HAP-1 (cell line): Measurements from ENCODE around the gene SP6.

Experiments used
- DNase-seq, 2 experiments: peaks; one replicate each; pipeline ENCODE4 v3.0.0-alpha.2; 2016 to 2020; ENCODE audit warnings: low spot score in 2 of 2
- H3K27me3 ChIP-seq: fragments of 250-450 bp; sonication (Bioruptor Pico); 2 replicates; pipeline ENCODE4 v1.5.1; 2020; ENCODE audit warnings: low read depth, mild to moderate bottlenecking, moderate library complexity
- H3K36me3 ChIP-seq: fragments of 250-450 bp; sonication (Bioruptor Pico); replicated peaks from 2 replicates; pipeline ENCODE4 v1.5.1; 2020; ENCODE audit warnings: mild to moderate bottlenecking
- H3K4me1 ChIP-seq: fragments of 250-450 bp; sonication (Bioruptor Pico); 2 replicates; pipeline ENCODE4 v1.5.1; 2020; ENCODE audit warnings: mild to moderate bottlenecking
- H3K4me3 ChIP-seq: fragments of 250-450 bp; sonication (Bioruptor Pico); 2 replicates; pipeline ENCODE4 v1.5.1; 2020; ENCODE audit warnings: mild to moderate bottlenecking, moderate library complexity
- H3K9me3 ChIP-seq: fragments of 250-450 bp; sonication (Bioruptor Pico); 2 replicates; pipeline ENCODE4 v1.5.1; 2020; ENCODE audit warnings: mild to moderate bottlenecking, moderate library complexity
- in situ Hi-C: fragments of 300-500 bp; cut with MboI; formaldehyde crosslinking; loops from 3 replicates; pipeline ENCODE4 v1.14.3; 2020; ENCODE audit warnings: low sequenced_read_pairs, inconsistent platforms, mixed read lengths

Gene SP6

GRCh38 chr17:47812146-47812920 lies 38.6 kb downstream of the SP6 start:
- no peaks in the 10 kb centered on the region for H3K9me3 ChIP-seq
- no peak for DNase-seq
- no peaks in the 10 kb centered on the region for H3K27me3 ChIP-seq
- no peak overlapping the region for H3K4me3 ChIP-seq
- no peaks in the 10 kb centered on the region; the same call in 1 of the 2 replicates for H3K36me3 ChIP-seq
- in situ Hi-C loops, result no loop called here
- H3K4me1 ChIP-seq, result no peaks in the 10 kb centered on the region

- Histone ChIP-seq H3K36me3 (no peaks in the 10 kb centered on the region; the same call in 1 of the 2 replicates), H3K27me3 (no peaks in the 10 kb centered on the region), H3K4me3 (no peak overlapping the region), H3K9me3 (no peaks in the 10 kb centered on the region), H3K4me1 (no peaks in the 10 kb centered on the region)
- no peak for DNase-seq
- in situ Hi-C loops, result no loop called here
Observed at GRCh38 chr17:47811709-47812108, 39.3 kb downstream of the SP6 start.

GRCh38 chr17:47810901-47811635 lies 39.9 kb downstream of the SP6 start:
- no peaks in the 10 kb centered on the region for H3K27me3 ChIP-seq
- in situ Hi-C loops, result no loop called here
- no peak overlapping the region for H3K4me3 ChIP-seq
- H3K4me1 ChIP-seq, result no peaks in the 10 kb centered on the region
- no peaks in the 10 kb centered on the region; the same call in 1 of the 2 replicates for H3K36me3 ChIP-seq
- H3K9me3 ChIP-seq, result no peaks in the 10 kb centered on the region
- DNase-seq, result no peak

- H3K9me3 ChIP-seq, result no peaks in the 10 kb centered on the region
- no peaks in the 10 kb centered on the region for H3K27me3 ChIP-seq
- H3K4me3 ChIP-seq, result no peak overlapping the region
- H3K36me3 ChIP-seq, result no peaks in the 10 kb centered on the region; the same call in 1 of the 2 replicates
- DNase-seq, result peak in 1 of 2 experiments; percentile 38
- in situ Hi-C loops, result no loop called here
- no peaks in the 10 kb centered on the region for H3K4me1 ChIP-seq
Observed at GRCh38 chr17:47810200-47810821, 40.7 kb downstream of the SP6 start.

- H3K27me3 ChIP-seq, result no peaks in the 10 kb centered on the region
- H3K4me1 ChIP-seq, result no peaks in the 10 kb centered on the region
- H3K4me3 ChIP-seq, result no peak overlapping the region
- no peaks in the 10 kb centered on the region; the same call in 1 of the 2 replicates for H3K36me3 ChIP-seq
- H3K9me3 ChIP-seq, result no peaks in the 10 kb centered on the region
- no peak for DNase-seq
- in situ Hi-C loops, result no loop called here
Observed at GRCh38 chr17:47808830-47809480, 42.0 kb downstream of the SP6 start.

GRCh38 chr17:47808036-47808829 lies 42.7 kb downstream of the SP6 start:
- Histone ChIP-seq H3K27me3 (peaks cover 6% of the 10 kb centered on the region; the same call in 1 of the 2 replicates), H3K4me3 (no peak overlapping the region), H3K9me3 (no peaks in the 10 kb centered on the region), H3K4me1 (no peaks in the 10 kb centered on the region), H3K36me3 (no peaks in the 10 kb centered on the region; the same call in 1 of the 2 replicates)
- no peak for DNase-seq
- in situ Hi-C loops, result no loop called here

- in situ Hi-C loops, result no loop called here
Observed at GRCh38 chr17:47807421-47807820, 43.5 kb downstream of the SP6 start.

GRCh38 chr17:47806913-47807255 lies 44.1 kb downstream of the SP6 start:
- H3K4me1 ChIP-seq, result no peaks in the 10 kb centered on the region
- no peak for DNase-seq
- no peaks in the 10 kb centered on the region for H3K9me3 ChIP-seq
- H3K27me3 ChIP-seq, result peaks cover 6% of the 10 kb centered on the region; the same call in 1 of the 2 replicates
- no peak overlapping the region for H3K4me3 ChIP-seq
- in situ Hi-C loops, result no loop called here
- no peaks in the 10 kb centered on the region; the same call in 1 of the 2 replicates for H3K36me3 ChIP-seq

More at GRCh38 chr17:47807421-47807820, 43.5 kb downstream of the SP6 start:
- DNase-seq, result no peak
- Histone ChIP-seq H3K4me3 (no peak overlapping the region), H3K36me3 (no peaks in the 10 kb centered on the region; the same call in 1 of the 2 replicates), H3K4me1 (no peaks in the 10 kb centered on the region), H3K9me3 (no peaks in the 10 kb centered on the region), H3K27me3 (peaks cover 6% of the 10 kb centered on the region; the same call in 1 of the 2 replicates)

- Histone ChIP-seq H3K36me3 (no peaks in the 10 kb centered on the region; the same call in 1 of the 2 replicates), H3K4me3 (no peak overlapping the region), H3K27me3 (peaks cover 6% of the 10 kb centered on the region; the same call in 1 of the 2 replicates), H3K9me3 (no peaks in the 10 kb centered on the region), H3K4me1 (no peaks in the 10 kb centered on the region)
- DNase-seq, result no peak
- in situ Hi-C loops, result no loop called here
Observed at GRCh38 chr17:47806026-47806912, 44.7 kb downstream of the SP6 start.

- Histone ChIP-seq H3K9me3 (no peaks in the 10 kb centered on the region), H3K4me1 (no peaks in the 10 kb centered on the region), H3K4me3 (no peak overlapping the region), H3K36me3 (no peaks in the 10 kb centered on the region; the same call in 1 of the 2 replicates), H3K27me3 (peaks cover 10% of the 10 kb centered on the region)
- no peak for DNase-seq
- in situ Hi-C loops, result no loop called here
Observed at GRCh38 chr17:47804461-47804860, 46.5 kb downstream of the SP6 start.

GRCh38 chr17:47803751-47804150 lies 47.2 kb downstream of the SP6 start:
- H3K9me3 ChIP-seq, result no peaks in the 10 kb centered on the region
- H3K4me1 ChIP-seq, result no peaks in the 10 kb centered on the region
- no peaks in the 10 kb centered on the region; the same call in 1 of the 2 replicates for H3K36me3 ChIP-seq
- no peak for DNase-seq
- no peak overlapping the region for H3K4me3 ChIP-seq
- H3K27me3 ChIP-seq, result peaks cover 10% of the 10 kb centered on the region
- in situ Hi-C loops, result no loop called here

GRCh38 chr17:47803201-47803600 lies 47.8 kb downstream of the SP6 start:
- Histone ChIP-seq H3K4me1 (no peaks in the 10 kb centered on the region), H3K36me3 (no peaks in the 10 kb centered on the region; the same call in 1 of the 2 replicates), H3K9me3 (no peaks in the 10 kb centered on the region), H3K27me3 (peaks cover 10% of the 10 kb centered on the region), H3K4me3 (no peak overlapping the region)
- DNase-seq, result no peak
- in situ Hi-C loops, result no loop called here
